ENCODE data around the gene LRTM1. TPM values are rescaled to one million over a fixed set of nuclear protein-coding genes. Genes with fewer than 3 reads are reported as not detected.

Gene LRTM1
- total and polyA plus RNA-seq, 2 donors (not counting 3 experiments of a cell fraction or from before 2014, with no cell fraction given), result not detected

DNA sequence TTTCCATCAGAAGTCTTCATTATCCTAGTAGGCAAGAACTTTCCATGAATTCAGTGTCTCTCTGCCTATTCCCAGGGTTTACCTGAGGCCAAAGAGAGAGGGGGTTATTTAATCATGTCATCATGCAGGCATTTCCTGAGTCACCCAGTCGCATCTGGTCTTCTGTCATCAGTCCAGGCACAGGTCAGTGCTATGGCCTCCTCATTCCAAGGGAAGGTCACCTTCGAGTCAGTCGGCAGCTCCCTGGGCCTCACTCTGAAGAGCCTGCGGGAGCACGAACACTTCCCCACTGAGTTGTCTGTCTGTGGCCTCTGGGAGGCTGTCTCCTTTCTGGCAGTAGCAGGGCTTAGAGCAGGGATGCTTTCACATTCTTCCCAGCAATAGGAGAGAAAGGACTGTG lies 26.2 kb upstream of the LRTM1 start:
- no peak overlapping the region for H3K9ac ChIP-seq (replicated peaks; ENCODE audit: extremely low read depth, insufficient read depth, low read length)

More for the DNA sequence above, 26.2 kb upstream of the LRTM1 start:
- POLR2A ChIA-PET, result no interaction called here
- Histone ChIP-seq H3K9me3 (replicated peaks; ENCODE audit: control insufficient read depth, insufficient read depth, low read length) (peaks cover 2% of the 10 kb centered on the region), H3K36me3 (ENCODE audit: control insufficient read depth in 2 of 2, extremely low read depth in 1 of 2, insufficient read depth in 2 of 2, low read length in 2 of 2) (no peaks in the 10 kb centered on the region), H3K27ac (ENCODE audit: insufficient read depth, low read depth, low read length) (no peak overlapping the region), H3K79me2 (ENCODE audit: control insufficient read depth, insufficient read depth, low read length) (no peaks in the 10 kb centered on the region), H2AFZ (ENCODE audit: low read depth, low read length) (no peak overlapping the region), H3K27me3 (ENCODE audit: control insufficient read depth in 2 of 2, insufficient read depth in 2 of 2, low read length in 2 of 2) (no peaks in the 10 kb centered on the region), H3K4me2 (ENCODE audit: insufficient read depth, low read length) (no peak overlapping the region), H3K4me3 (replicated peaks in 1 of 3; ENCODE audit: insufficient read depth in 1 of 3, low read depth in 1 of 3, low read length in 3 of 3) (no peak overlapping the region), H3K4me1 (ENCODE audit: control insufficient read depth, extremely low read depth, insufficient read depth, low read length) (no peaks in the 10 kb centered on the region), H4K20me1 (replicated peaks; ENCODE audit: control insufficient read depth, extremely low read depth, insufficient read depth, low read length) (no peaks in the 10 kb centered on the region), H3K9me1 (replicated peaks; ENCODE audit: control insufficient read depth, extremely low read depth, insufficient read depth, low read length) (no peaks in the 10 kb centered on the region)
- FAIRE-seq (no peak), DNase-seq (ENCODE audit: low read depth, low spot score) (no peak)
- CTCF ChIA-PET, result no interaction called here
- dilution Hi-C loops (cut with MboI; ENCODE audit: extremely low pct_ligation_motif_present, low sequenced_read_pairs), result no loop called here
- intact Hi-C loops (cut with micrococcal nuclease), result no loop called here
- no TSS peak for BruUV-seq (replicated peaks)
- TF ChIP-seq POLR2A (IDR thresholded peaks at IDR 0.05; ENCODE audit: low read depth, low read length) (no peak), FOS (IDR thresholded peaks at IDR 0.05; ENCODE audit: borderline replicate concordance, insufficient read depth, low read length) (no peak), CTCF (IDR thresholded peaks at IDR 0.05; ENCODE audit: extremely low read depth in 1 of 2, insufficient read depth in 1 of 2, low read depth in 1 of 2, low read length in 2 of 2) (no peak), EZH2 (IDR thresholded peaks at IDR 0.05; ENCODE audit: borderline replicate concordance, low read depth, low read length, severe bottlenecking) (no peak), JUN (IDR thresholded peaks at IDR 0.05; ENCODE audit: borderline replicate concordance, insufficient read depth, insufficient read length, low read depth) (no peak), GATA2 (IDR thresholded peaks at IDR 0.05; ENCODE audit: insufficient read depth, insufficient read length, low read depth, low read length) (no peak), MYC (IDR thresholded peaks at IDR 0.05; ENCODE audit: low read depth, low read length) (no peak), POLR2AphosphoS5 (IDR thresholded peaks at IDR 0.05; ENCODE audit: insufficient read depth, low read depth, low read length) (no peak)
- TF ChIP-seq, protein P1, sequence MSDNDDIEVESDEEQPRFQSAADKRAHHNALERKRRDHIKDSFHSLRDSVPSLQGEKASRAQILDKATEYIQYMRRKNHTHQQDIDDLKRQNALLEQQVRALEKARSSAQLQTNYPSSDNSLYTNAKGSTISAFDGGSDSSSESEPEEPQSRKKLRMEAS (IDR thresholded peaks at IDR 0.05; ENCODE audit: insufficient read depth, insufficient read length), result no peak
